Prostate gland (tissue), 2 donors: ENCODE results near the gene TAF1C. TPM values are rescaled to one million over a fixed set of nuclear protein-coding genes. Genes with fewer than 3 reads are reported as not detected.
A peak's percentile ranks its signal among the peaks of the same experiment; 100 is the strongest.

Source experiments
- DNase-seq: peaks from one replicate; pipeline ENCODE4 v3.0.0-alpha.2; 2019; ENCODE audit warnings: low spot score
- H3K27ac ChIP-seq, 2 donors: fragments of 200-600 bp; sonication (generic); 2 replicates each; pipeline ENCODE4 v1.5.1; 2017 to 2019
- H3K27me3 ChIP-seq: fragments of 200-600 bp; sonication (generic); replicated peaks from 2 replicates; pipeline ENCODE4 v1.5.1; 2019; ENCODE audit not compliant: insufficient read depth
- H3K36me3 ChIP-seq, 2 donors: fragments of 200-600 bp; sonication (generic); 1 replicate in 1 of 2; 2 replicates in 1 of 2; pipeline versions ENCODE4 v1.5.1 to v1.8.1; 2017 to 2019
- H3K4me1 ChIP-seq: fragments of 200-600 bp; sonication (generic); replicated peaks from 2 replicates; pipeline ENCODE4 v1.5.1; 2019
- H3K4me3 ChIP-seq, 2 donors: fragments of 200-600 bp; sonication (generic); 2 replicates each; pipeline ENCODE4 v1.5.1; 2017 to 2019
- H3K9me3 ChIP-seq: fragments of 200-600 bp; sonication (generic); 2 replicates; pipeline ENCODE4 v1.5.1; 2017
- POLR2A ChIP-seq: fragments of 450-650 bp; IDR thresholded peaks from one replicate; pipeline ENCODE4 v1.6.1; 2016; ENCODE audit warnings: antibody characterized with exemption, mild to moderate bottlenecking
- POLR2AphosphoS5 ChIP-seq: sonication (generic); formaldehyde crosslinking; IDR thresholded peaks from one replicate; pipeline ENCODE4 v1.6.1; 2017; ENCODE audit warnings: antibody characterized with exemption
- WGBS: methylation state at CpG from one replicate; pipeline ENCODE4 v1.1.5; 2018; 5-methylcytosine and 5-hydroxymethylcytosine counted together
- intact Hi-C: fragments of 100-400 bp; cut with DNase I; formaldehyde crosslinking; loops from one replicate; pipeline ENCODE4 v1.14.2; 2022
- total RNA-seq, 2 donors: library from RNA; depleted of rRNA; stranded (reverse); fragments of >200 nt; gene quantifications; one replicate each; pipeline ENCODE4 v1.1.0, GENCODE V29; 2016
- TF ChIP-seq, protein P1 (sequence below), 4 experiments: fragments of 200-600 bp in 2 of 4; fragments of 450-650 bp in 2 of 4; sonication (generic) in 2 of 4; IDR thresholded peaks; 1 replicate in 3 of 4; 2 replicates in 1 of 4; pipeline ENCODE4 v1.5.1; 2016 to 2019; ENCODE audit warnings: antibody characterized with exemption in 4 of 4, mild to moderate bottlenecking in 2 of 4, moderate library complexity in 2 of 4

TAF1C gene
- total RNA-seq, 2 donors from 2014 or later = 53.4 to 87.9 TPM

GRCh38 chr16:84232060-84232459 is 45.2 kb upstream of the TAF1C start:
- no peaks in the 10 kb centered on the region for H3K36me3 ChIP-seq
- no peaks in the 10 kb centered on the region for H3K9me3 ChIP-seq
- no peak overlapping the region for H3K4me3 ChIP-seq
- TF ChIP-seq, protein P1, sequence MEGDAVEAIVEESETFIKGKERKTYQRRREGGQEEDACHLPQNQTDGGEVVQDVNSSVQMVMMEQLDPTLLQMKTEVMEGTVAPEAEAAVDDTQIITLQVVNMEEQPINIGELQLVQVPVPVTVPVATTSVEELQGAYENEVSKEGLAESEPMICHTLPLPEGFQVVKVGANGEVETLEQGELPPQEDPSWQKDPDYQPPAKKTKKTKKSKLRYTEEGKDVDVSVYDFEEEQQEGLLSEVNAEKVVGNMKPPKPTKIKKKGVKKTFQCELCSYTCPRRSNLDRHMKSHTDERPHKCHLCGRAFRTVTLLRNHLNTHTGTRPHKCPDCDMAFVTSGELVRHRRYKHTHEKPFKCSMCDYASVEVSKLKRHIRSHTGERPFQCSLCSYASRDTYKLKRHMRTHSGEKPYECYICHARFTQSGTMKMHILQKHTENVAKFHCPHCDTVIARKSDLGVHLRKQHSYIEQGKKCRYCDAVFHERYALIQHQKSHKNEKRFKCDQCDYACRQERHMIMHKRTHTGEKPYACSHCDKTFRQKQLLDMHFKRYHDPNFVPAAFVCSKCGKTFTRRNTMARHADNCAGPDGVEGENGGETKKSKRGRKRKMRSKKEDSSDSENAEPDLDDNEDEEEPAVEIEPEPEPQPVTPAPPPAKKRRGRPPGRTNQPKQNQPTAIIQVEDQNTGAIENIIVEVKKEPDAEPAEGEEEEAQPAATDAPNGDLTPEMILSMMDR (IDR thresholded peaks at IDR 0.05) = no peak
- no peak for TF ChIP-seq POLR2A
- TF ChIP-seq POLR2AphosphoS5 = no peak
- H3K27ac ChIP-seq = no peak overlapping the region
- no peaks in the 10 kb centered on the region for H3K27me3 ChIP-seq
- H3K4me1 ChIP-seq = no peaks in the 10 kb centered on the region
- WGBS = 94% methylated on average over 5 of the region's 5 CpGs
- no peak for DNase-seq
- intact Hi-C loops = loop anchor here (10.0 kb wide), 1 partner anchor 73 kb away; no protein-coding TSS in a partner anchor

DNA sequence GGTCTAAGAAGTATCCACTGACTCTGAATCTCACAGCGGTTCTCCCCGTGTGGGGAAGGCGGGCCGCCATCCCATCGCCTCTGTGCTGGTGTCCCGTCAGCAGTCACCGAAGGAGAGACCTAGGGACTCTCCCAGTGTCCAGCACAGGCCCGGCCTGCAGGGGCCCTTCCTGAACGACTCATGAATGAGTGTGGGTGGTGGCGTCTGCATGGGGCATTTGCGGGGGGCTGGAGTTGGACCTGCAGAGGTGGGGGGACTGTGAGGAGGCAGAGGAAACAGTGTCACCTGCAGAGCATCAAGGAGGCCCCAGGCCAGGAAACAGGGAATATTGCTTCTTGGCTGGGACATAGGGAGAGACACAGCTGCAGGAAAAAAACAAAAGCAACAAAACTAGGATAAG is 42.6 kb upstream of the TAF1C start:
- H3K27ac ChIP-seq = no peak overlapping the region

GRCh38 chr16:84228256-84228838 is 41.5 kb upstream of the TAF1C start:
- intact Hi-C loops = no loop called here
- Histone ChIP-seq H3K36me3 (no peaks in the 10 kb centered on the region), H3K9me3 (no peaks in the 10 kb centered on the region), H3K27me3 (no peaks in the 10 kb centered on the region), H3K4me1 (no peaks in the 10 kb centered on the region), H3K4me3 (no peak overlapping the region), H3K27ac (peak overlapping the region; percentile 61 to 64)
- WGBS = 41% methylated on average over 18 of the region's 18 CpGs
- DNase-seq = no peak
- TF ChIP-seq POLR2A = no peak
- TF ChIP-seq POLR2AphosphoS5 = no peak

More for the DNA sequence above, 42.6 kb upstream of the TAF1C start:
- no peaks in the 10 kb centered on the region for H3K27me3 ChIP-seq
- intact Hi-C loops = no loop called here
- H3K4me1 ChIP-seq = no peaks in the 10 kb centered on the region
- TF ChIP-seq POLR2A (no peak), POLR2AphosphoS5 (no peak)
- TF ChIP-seq, protein P1 (IDR thresholded peaks at IDR 0.05) = no peak
- no peak for DNase-seq
- 81% methylated on average over 11 of the region's 11 CpGs for WGBS
- H3K36me3 ChIP-seq = no peaks in the 10 kb centered on the region
- no peaks in the 10 kb centered on the region for H3K9me3 ChIP-seq
- H3K4me3 ChIP-seq = no peak overlapping the region

- TF ChIP-seq POLR2AphosphoS5 = no peak
- no peak for TF ChIP-seq POLR2A
- TF ChIP-seq, protein P1 (IDR thresholded peaks at IDR 0.05) = no peak
Observed at GRCh38 chr16:84227548-84227947, 40.7 kb upstream of the TAF1C start.

DNA sequence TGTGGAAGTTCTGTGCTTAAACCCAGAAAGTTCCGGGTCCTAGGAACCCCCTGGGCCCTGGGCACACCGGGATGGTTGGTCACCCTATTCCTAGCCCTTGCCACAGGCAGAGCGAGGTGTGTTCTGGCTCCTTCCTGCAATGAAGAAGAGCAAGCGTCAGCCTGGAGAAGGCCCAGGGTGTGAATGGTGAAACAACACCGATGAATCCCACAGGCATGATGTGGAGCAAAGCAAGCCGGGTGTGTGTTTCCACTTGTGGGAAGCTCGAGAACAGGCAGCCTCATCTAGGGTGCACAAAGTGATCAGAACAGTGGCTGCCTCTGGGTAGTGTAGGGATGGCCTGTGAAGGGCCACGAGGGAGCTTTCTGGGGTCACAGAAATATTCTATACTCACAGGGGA is 39.2 kb upstream of the TAF1C start:
- 77% methylated on average over 8 of the region's 8 CpGs for WGBS
- intact Hi-C loops = no loop called here
- DNase-seq = no peak
- H3K9me3 ChIP-seq = no peaks in the 10 kb centered on the region
- no peaks in the 10 kb centered on the region for H3K27me3 ChIP-seq
- TF ChIP-seq POLR2A (no peak), POLR2AphosphoS5 (no peak)
- TF ChIP-seq, protein P1 (IDR thresholded peaks at IDR 0.05) = no peak
- no peak overlapping the region for H3K4me3 ChIP-seq
- no peaks in the 10 kb centered on the region for H3K4me1 ChIP-seq
- no peak overlapping the region for H3K27ac ChIP-seq
- no peaks in the 10 kb centered on the region for H3K36me3 ChIP-seq

More at GRCh38 chr16:84227548-84227947, 40.7 kb upstream of the TAF1C start:
- H3K27ac ChIP-seq = no peak overlapping the region
- intact Hi-C loops = no loop called here
- no peak for DNase-seq
- H3K9me3 ChIP-seq = no peaks in the 10 kb centered on the region
- H3K27me3 ChIP-seq = no peaks in the 10 kb centered on the region
- no peak overlapping the region for H3K4me3 ChIP-seq
- H3K4me1 ChIP-seq = no peaks in the 10 kb centered on the region
- H3K36me3 ChIP-seq = no peaks in the 10 kb centered on the region
- WGBS = 93% methylated on average over 6 of the region's 6 CpGs
